HepG2 (cell line): Measurements from ENCODE around the gene GALNT16. TPM values are rescaled to one million over a fixed set of nuclear protein-coding genes. Genes with fewer than 3 reads are reported as not detected.

Experiments
- ATAC-seq: fragments of 200-7000 bp; cut with Tn5 transposase; 3 replicates; pipeline ENCODE4 v1.9.1; 2020; ENCODE audit warnings: mild to moderate bottlenecking, moderate library complexity
- BruUV-seq: library from RNA; stranded (reverse); fragments of 400-500 nt; replicated peaks from 2 replicates; lab custom pipeline; 2021; lab: Mats Ljungman, UMichigan
- CTCF ChIA-PET: fragments of 300-600 bp; formaldehyde crosslinking; extraction: SDS; loops from one replicate; lab custom pipeline; 2021; ENCODE audit warnings: low total read pairs, inconsistent platforms, low intra/inter-chr PET ratio; lab: Yijun Ruan, JAX
- POLR2A ChIA-PET: fragments of 350-600 bp; sonication (Branson Sonifier 250); formaldehyde crosslinking; loops from one replicate; lab custom pipeline; 2020; ENCODE audit warnings: antibody characterized with exemption, inconsistent platforms; lab: Yijun Ruan, JAX
- DNase-seq: peaks from one replicate; pipeline ENCODE4 v3.0.0-alpha.2; 2015; ENCODE audit warnings: low spot score
- FAIRE-seq: peaks from 3 replicates; lab custom pipeline; 2011; peaks lifted over from hg19 to GRCh38; lab: Jason Lieb, UNC
- H2AFZ ChIP-seq: one replicate; pipeline ENCODE4 v1.6.1; 2011; ENCODE audit warnings: low read length, inconsistent platforms
- H3K27ac ChIP-seq: fragments of 300-600 bp; 3 replicates; pipeline ENCODE4 v1.8.0; 2011; ENCODE audit warnings: mixed run types, mild to moderate bottlenecking, mixed read lengths, low read length, inconsistent platforms; ENCODE audit not compliant: insufficient read depth; ENCODE audit errors: extremely low read length
- H3K27me3 ChIP-seq, 2 experiments: fragments of 200-600 bp in 1 of 2; 2 replicates in 1 of 2; 3 replicates in 1 of 2; pipeline versions ENCODE4 v1.6.0 to v1.8.0; 2011; ENCODE audit warnings: low read length in 2 of 2, mild to moderate bottlenecking in 2 of 2, moderate library complexity in 2 of 2, inconsistent platforms in 1 of 2; ENCODE audit not compliant: insufficient read depth in 2 of 2, control insufficient read depth in 1 of 2
- H3K36me3 ChIP-seq, 2 experiments: fragments of 200-600 bp in 1 of 2; replicated peaks in 1 of 2; 2 replicates in 1 of 2; 3 replicates in 1 of 2; pipeline versions ENCODE4 v1.5.1 to v1.8.0; 2011; ENCODE audit warnings: low read length in 2 of 2, inconsistent platforms in 1 of 2; ENCODE audit not compliant: insufficient read depth in 2 of 2, control insufficient read depth in 1 of 2
- H3K4me1 ChIP-seq: 2 replicates; pipeline ENCODE4 v1.5.1; 2012; ENCODE audit warnings: low read length, inconsistent platforms; ENCODE audit not compliant: insufficient read depth
- H3K4me2 ChIP-seq: 2 replicates; pipeline ENCODE4 v1.6.0; 2011; ENCODE audit warnings: low read depth, low read length, inconsistent platforms
- H3K4me3 ChIP-seq, 3 experiments: fragments of 200-600 bp in 1 of 3; sonication (generic), shearing (Covaris generic) in 1 of 3; replicated peaks in 1 of 3; 2 replicates each; pipeline ENCODE4 v1.5.1; 2011 to 2016; ENCODE audit warnings: low read length in 3 of 3, inconsistent platforms in 2 of 3, low read depth in 2 of 3, mild to moderate bottlenecking in 2 of 3, control low read depth in 1 of 3, mixed read lengths in 1 of 3; ENCODE audit not compliant: insufficient read depth in 1 of 3
- H3K79me2 ChIP-seq: one replicate; pipeline ENCODE4 v1.6.1; 2011; ENCODE audit warnings: low read length, inconsistent platforms; ENCODE audit not compliant: insufficient read depth
- H3K9ac ChIP-seq: 2 replicates; pipeline ENCODE4 v1.6.0; 2011; ENCODE audit warnings: mild to moderate bottlenecking, low read depth, low read length, inconsistent platforms; ENCODE audit not compliant: insufficient read depth
- H3K9me3 ChIP-seq: 2 replicates; pipeline ENCODE4 v1.5.1; 2012; ENCODE audit warnings: mild to moderate bottlenecking, low read length
- H4K20me1 ChIP-seq: 2 replicates; pipeline ENCODE4 v1.6.0; 2011; ENCODE audit warnings: inconsistent platforms, mild to moderate bottlenecking, low read length, moderate library complexity; ENCODE audit not compliant: insufficient read depth
- CBX1 ChIP-seq: IDR thresholded peaks from one replicate; pipeline ENCODE4 v1.6.1; 2016; ENCODE audit warnings: antibody characterized with exemption, low read depth
- CC2D1A ChIP-seq: sonication (generic); formaldehyde crosslinking; IDR thresholded peaks from 2 replicates; pipeline ENCODE4 v1.8.1; 2023; ENCODE audit warnings: mild to moderate bottlenecking, missing genetic modification reagents
- CEBPG ChIP-seq: IDR thresholded peaks from 2 replicates; pipeline ENCODE4 v1.6.1; 2016
- ELF3 ChIP-seq: IDR thresholded peaks from 2 replicates; pipeline ENCODE4 v1.6.1; 2016; ENCODE audit warnings: missing genetic modification reagents, missing compliant biosample characterization
- ISL2 ChIP-seq: sonication (generic); formaldehyde crosslinking; IDR thresholded peaks from 2 replicates; pipeline ENCODE4 v1.5.0; 2020; ENCODE audit warnings: missing genetic modification reagents
- KAT7 ChIP-seq: IDR thresholded peaks from 2 replicates; pipeline ENCODE4 v1.6.1; 2018; ENCODE audit warnings: borderline replicate concordance, missing compliant biosample characterization
- KAT8 ChIP-seq: IDR thresholded peaks from 2 replicates; pipeline ENCODE4 v1.6.1; 2016; ENCODE audit warnings: missing genetic modification reagents, missing compliant biosample characterization
- MIER2 ChIP-seq: IDR thresholded peaks from 2 replicates; pipeline ENCODE4 v1.6.1; 2016; ENCODE audit warnings: missing biosample characterization, missing genetic modification reagents
- MLX ChIP-seq: IDR thresholded peaks from 2 replicates; pipeline ENCODE4 v1.6.1; 2016
- MYC ChIP-seq: sonication (generic); formaldehyde crosslinking; IDR thresholded peaks from 2 replicates; pipeline ENCODE4 v1.9.0; 2021; ENCODE audit warnings: missing genetic modification reagents, borderline replicate concordance
- NKX3-1 ChIP-seq: sonication (generic); formaldehyde crosslinking; IDR thresholded peaks from 2 replicates; pipeline ENCODE4 v1.5.0; 2020; ENCODE audit warnings: missing genetic modification reagents
- NR2C2 ChIP-seq: sonication (generic); formaldehyde crosslinking; IDR thresholded peaks from 2 replicates; pipeline ENCODE4 v1.4.0; 2020; ENCODE audit warnings: missing genetic modification reagents, mild to moderate bottlenecking, moderate library complexity, borderline replicate concordance
- PRDM15 ChIP-seq: sonication (generic); formaldehyde crosslinking; IDR thresholded peaks from 2 replicates; pipeline ENCODE4 v1.4.0; 2020; ENCODE audit warnings: missing genetic modification reagents
- RFXAP ChIP-seq: sonication (generic); formaldehyde crosslinking; IDR thresholded peaks from 2 replicates; pipeline ENCODE4 v1.4.0; 2020; ENCODE audit warnings: missing genetic modification reagents, borderline replicate concordance
- SIN3A ChIP-seq: IDR thresholded peaks from 2 replicates; pipeline ENCODE4 v1.6.1; 2011; ENCODE audit warnings: low read depth, mild to moderate bottlenecking, control low read depth, low read length, borderline replicate concordance
- ZBTB7B ChIP-seq: sonication (generic); formaldehyde crosslinking; IDR thresholded peaks from 2 replicates; pipeline ENCODE4 v1.4.0; 2020; ENCODE audit warnings: missing genetic modification reagents
- ZFP36 ChIP-seq: fragments of 150-350 bp; IDR thresholded peaks from 2 replicates; pipeline ENCODE4 v1.6.1; 2018; ENCODE audit warnings: borderline replicate concordance, low read length, low read depth; ENCODE audit not compliant: partially characterized antibody
- ZNF335 ChIP-seq: sonication (generic); formaldehyde crosslinking; IDR thresholded peaks from 2 replicates; pipeline ENCODE4 v1.4.0; 2020; ENCODE audit warnings: missing genetic modification reagents
- WGBS: methylation state at CpG from one replicate; pipeline ENCODE4 v1.1.6; 2017; ENCODE audit warnings: low lambda C conversion rate; 5-methylcytosine and 5-hydroxymethylcytosine counted together
- in situ Hi-C: cut with HindIII; loops from 2 replicates; pipeline ENCODE4 v1.10.0; 2017; ENCODE audit warnings: low pct_unique_long_range_greater_than_20kb; ENCODE audit not compliant: extremely low pct_ligation_motif_present
- intact Hi-C: fragments of 100-400 bp; cut with micrococcal nuclease; formaldehyde crosslinking; loops from one replicate; pipeline ENCODE4 v1.10.0; 2022; ENCODE audit not compliant: unreplicated experiment
- polyA plus RNA-seq, 8 experiments: library from polyadenylated mRNA; depleted of rRNA in 3 of 8; stranded (reverse) in 7 of 8; unstranded in 1 of 8; fragments of >200 nt; fragmentation: Illumina TruSeq in 4 of 8; extraction: Trizol in 4 of 8; gene quantifications; 2 replicates each; pipeline versions ENCODE4 v1.2.1 to v1.2.3, GENCODE V29; 2011 to 2016; ENCODE audit warnings: low read depth in 4 of 8, missing spikeins in 1 of 8, mixed read lengths in 1 of 8; ENCODE audit not compliant: insufficient read depth in 1 of 8
- total RNA-seq, 5 experiments: library from RNA; depleted of rRNA; stranded (reverse); fragments of >200 nt; fragmentation: Illumina TruSeq; extraction: Trizol; gene quantifications; 2 replicates each; pipeline ENCODE4 v1.2.3, GENCODE V29; 2016; ENCODE audit warnings: low read depth in 1 of 5
- TF ChIP-seq, protein P1 (sequence below): sonication (generic); formaldehyde crosslinking; IDR thresholded peaks from 2 replicates; pipeline ENCODE4 v1.5.1; 2020; ENCODE audit warnings: missing genetic modification reagents, mild to moderate bottlenecking, borderline replicate concordance

The GALNT16 gene
- total and polyA plus RNA-seq, 2 of the 13 experiments (the other 11 are each of a cell fraction or from before 2014, with no cell fraction given): 0.54 to 0.82 TPM

DNA sequence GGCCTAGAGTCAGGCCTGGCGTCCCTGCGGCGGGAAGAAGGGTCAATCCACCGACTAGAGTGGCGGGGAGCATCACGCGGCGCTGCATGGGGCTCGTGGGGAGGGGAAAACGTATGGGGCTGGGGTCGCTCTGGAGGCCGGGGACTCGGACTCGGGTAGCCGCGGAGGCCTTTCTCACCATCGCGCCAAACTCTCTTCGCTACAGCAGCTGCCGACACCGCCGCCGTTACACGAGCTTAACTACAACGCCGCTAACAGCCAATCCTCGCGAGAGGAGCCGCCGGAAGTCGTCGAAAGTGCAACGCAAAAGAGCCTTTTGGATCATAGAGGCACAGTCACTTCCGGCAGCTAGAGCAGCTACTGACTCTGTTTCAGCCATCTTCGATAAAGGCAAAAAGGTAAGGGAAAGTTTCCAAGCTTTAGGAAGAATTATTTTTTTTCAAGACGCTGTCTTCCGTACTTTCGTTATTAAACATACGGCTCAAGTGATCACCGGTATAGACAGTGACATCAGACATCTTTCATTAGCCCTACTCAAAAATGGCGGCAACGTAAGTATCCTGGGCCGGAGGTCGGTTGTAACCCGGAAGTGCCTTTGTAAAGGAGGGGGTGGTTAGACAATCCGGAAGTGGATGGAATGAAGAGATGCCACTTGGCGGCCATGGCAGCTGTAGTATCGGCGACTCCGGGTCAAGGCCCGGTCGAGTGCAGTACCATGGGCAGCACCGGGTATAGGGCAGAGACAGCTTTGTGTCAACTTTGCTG lies 138.3 kb downstream of the GALNT16 start, which contains the start of the genes ERH and SLC39A9 (continued):
- TF ChIP-seq MIER2 (no peak), SIN3A (peak; percentile 55), KAT8 (CRISPR knock-in tag) (peak; percentile 95), ZFP36 (no peak), MYC (peak; percentile 73), RFXAP (CRISPR knock-in tag) (no peak)

- no peak overlapping the region for H2AFZ ChIP-seq
- H3K4me2 ChIP-seq: peak overlapping the region; percentile 74
- ATAC-seq: no peak
- no TSS peak for BruUV-seq
- peak overlapping the region; percentile 95 for H3K9ac ChIP-seq
- peaks cover 4 to 20% of the 10 kb centered on the region in 2 experiments; a peak in 4 of 5 replicates for H3K36me3 ChIP-seq
- ChIA-PET POLR2A (interaction anchor here (0.9 to 2.4 kb wide), 12 partner anchors 11 to 368 kb away, joined by 3 to 14 read pairs (median 4); partner anchors contain the start of genes EXD2 and SRSF5), CTCF (interaction anchor here (0.9 kb wide), 1 partner anchor 61 kb away, joined by 4 read pairs; no protein-coding TSS in a partner anchor)
- no peak for FAIRE-seq
- no peak for DNase-seq
- peaks cover 90% of the 10 kb centered on the region for H3K79me2 ChIP-seq
- no peaks in the 10 kb centered on the region; a peak in 1 of 5 replicates for H3K27me3 ChIP-seq
- peaks cover 52% of the 10 kb centered on the region for H3K4me1 ChIP-seq
- peaks cover 23% of the 10 kb centered on the region for H4K20me1 ChIP-seq
- H3K9me3 ChIP-seq: no peaks in the 10 kb centered on the region
- H3K27ac ChIP-seq: peak overlapping the region; percentile 95
- 2% methylated on average over 17 of the region's 18 CpGs for WGBS
- peak overlapping the region; percentile 78 to 94 (median 90) for H3K4me3 ChIP-seq
- intact Hi-C loops: loop anchor here (1.0 kb wide), 2 partner anchors 31 to 61 kb away; no protein-coding TSS in a partner anchor
- in situ Hi-C loops: loop anchor here (5.0 kb wide), 1 partner anchor 63 kb away; no protein-coding TSS in a partner anchor
- peak; percentile 7; the same call in 1 of the 2 replicates for TF ChIP-seq ELF3 (CRISPR knock-in tag)
- TF ChIP-seq ISL2 (CRISPR knock-in tag): 0 out of 2 replicates have a peak, but pooled peaks have one; percentile 2
- TF ChIP-seq NKX3-1 (CRISPR knock-in tag): no peak
- no peak for TF ChIP-seq CBX1
- TF ChIP-seq CEBPG (CRISPR knock-in tag): no peak
- 0 out of 2 replicates have a peak, but pooled peaks have one; percentile 88 for TF ChIP-seq NR2C2 (CRISPR knock-in tag)
- TF ChIP-seq ZNF335 (CRISPR knock-in tag): no peak
- TF ChIP-seq KAT7 (CRISPR knock-in tag): peak; percentile 2; the same call in 1 of the 2 replicates
- 0 out of 2 replicates have a peak, but pooled peaks have one; percentile 41 for TF ChIP-seq CC2D1A (CRISPR knock-in tag)
- 0 out of 2 replicates have a peak, but pooled peaks have one; percentile 1 for TF ChIP-seq PRDM15 (CRISPR knock-in tag)
- TF ChIP-seq, protein P1, sequence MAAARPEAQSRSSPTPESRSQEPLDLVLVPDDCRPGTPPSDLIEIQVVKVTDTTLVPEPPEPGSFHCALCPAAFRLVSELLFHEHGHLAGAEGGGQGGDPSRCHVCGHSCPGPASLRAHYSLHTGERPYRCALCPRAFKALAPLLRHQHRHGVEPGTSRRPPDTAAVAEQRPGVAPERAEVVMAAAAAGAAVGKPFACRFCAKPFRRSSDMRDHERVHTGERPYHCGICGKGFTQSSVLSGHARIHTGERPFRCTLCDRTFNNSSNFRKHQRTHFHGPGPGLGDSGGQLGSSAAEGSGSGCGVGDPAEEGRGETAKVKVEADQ: 0 out of 2 replicates have a peak, but pooled peaks have one; percentile 48
- TF ChIP-seq ZBTB7B (CRISPR knock-in tag): peak; percentile 71
- no peak for TF ChIP-seq MLX (CRISPR knock-in tag)
Observed at GRCh38 chr14:69398818-69399210, 138.9 kb downstream of the GALNT16 start.
